Stimulated activated CD8-positive, alpha-beta memory T cell treated with anti-CD3 and anti-CD28 coated beads, Interleukin-7, amount 100 ng/mL, for 24 hours (primary cell): Measurements from ENCODE around the gene SECTM1.

Source experiments
- DNase-seq: peaks from one replicate; pipeline ENCODE4 v3.0.0-alpha.2; 2020; ENCODE audit warnings: low read depth

SECTM1 gene

DNA sequence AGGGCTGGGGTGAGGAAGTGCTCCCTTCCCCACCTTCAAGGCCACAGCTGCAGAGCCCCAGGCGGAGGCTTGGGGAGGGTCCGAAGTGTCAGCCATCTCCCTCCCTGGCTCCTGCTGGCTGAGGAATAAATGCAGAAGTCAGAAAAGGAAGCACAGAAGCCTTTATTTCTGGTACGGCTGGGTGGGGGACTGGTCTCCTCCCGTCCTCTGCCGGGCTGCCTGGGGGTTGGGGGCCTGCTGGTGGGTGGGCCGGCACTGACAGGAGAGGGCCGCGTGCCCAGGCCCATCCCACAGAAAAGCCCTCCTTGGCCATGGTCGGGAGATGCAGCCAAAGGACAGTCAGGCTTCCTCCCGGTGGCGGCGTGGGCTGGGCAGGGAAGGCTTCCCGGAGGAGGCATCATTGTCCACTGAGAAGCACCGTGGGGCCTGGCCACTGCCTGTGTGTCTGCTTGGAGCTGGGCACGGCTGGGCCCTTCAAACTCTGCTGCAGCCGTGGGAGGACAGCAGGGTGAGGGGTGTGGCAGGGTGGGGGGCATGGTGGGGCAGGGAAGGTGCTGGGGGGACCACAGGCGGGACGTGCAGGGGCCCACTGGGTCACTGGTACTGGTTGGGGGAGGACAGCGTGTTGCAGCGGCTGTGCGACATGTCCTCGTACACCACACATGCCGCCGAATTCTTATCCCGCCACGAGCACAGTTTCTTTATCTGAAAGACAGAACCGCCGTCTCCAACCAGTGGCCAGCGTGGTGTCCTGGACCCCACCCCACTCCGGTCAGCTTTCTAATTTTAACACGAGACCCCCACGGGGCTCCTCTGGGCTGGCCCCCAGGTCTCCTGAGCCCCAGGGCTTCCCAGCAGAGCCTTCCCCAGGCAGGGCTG lies 18.6 kb downstream of the SECTM1 start:
- no peak for DNase-seq

DNA sequence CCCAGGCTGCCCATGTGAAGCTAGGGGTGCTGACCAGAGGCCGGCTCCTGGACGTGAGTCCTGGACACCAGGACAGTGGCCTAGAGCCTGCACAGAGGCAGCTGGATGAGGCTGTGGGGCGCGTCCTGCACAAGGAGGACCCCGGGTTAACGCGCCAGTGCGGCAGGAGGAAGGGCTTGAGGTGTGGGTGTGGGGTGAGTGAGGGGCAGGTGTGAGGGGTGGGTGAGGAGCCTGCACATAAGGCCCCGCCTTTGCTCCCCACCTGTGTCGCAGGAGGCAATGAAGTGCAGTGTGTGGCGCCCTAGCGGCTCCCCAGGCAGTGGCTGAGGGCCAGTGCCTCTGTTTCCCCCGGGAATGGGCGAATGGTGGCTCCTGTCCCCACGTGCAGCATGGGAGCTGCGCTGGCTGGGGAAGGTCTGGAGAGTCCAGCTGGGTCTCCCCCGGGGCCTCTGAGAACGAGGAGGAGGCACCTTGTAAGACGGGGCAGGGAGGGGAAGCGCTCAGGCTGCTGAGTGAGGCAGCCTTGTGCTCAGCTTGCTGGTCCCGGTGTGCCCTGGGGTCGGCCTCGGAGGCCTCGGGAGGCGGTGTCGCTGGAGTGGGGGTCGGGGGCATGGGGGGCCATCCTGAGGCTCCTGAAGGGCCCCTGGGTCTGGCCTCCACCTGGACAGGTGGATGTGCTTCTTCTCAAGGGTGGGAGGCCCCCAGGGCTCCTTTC lies 19.4 kb downstream of the SECTM1 start:
- DNase-seq: no peak

GRCh38 chr17:82313195-82314011 lies 20.2 kb downstream of the SECTM1 start:
- no peak for DNase-seq

- no peak for DNase-seq
Measured at GRCh38 chr17:82311971-82312370, 21.6 kb downstream of the SECTM1 start.

DNA sequence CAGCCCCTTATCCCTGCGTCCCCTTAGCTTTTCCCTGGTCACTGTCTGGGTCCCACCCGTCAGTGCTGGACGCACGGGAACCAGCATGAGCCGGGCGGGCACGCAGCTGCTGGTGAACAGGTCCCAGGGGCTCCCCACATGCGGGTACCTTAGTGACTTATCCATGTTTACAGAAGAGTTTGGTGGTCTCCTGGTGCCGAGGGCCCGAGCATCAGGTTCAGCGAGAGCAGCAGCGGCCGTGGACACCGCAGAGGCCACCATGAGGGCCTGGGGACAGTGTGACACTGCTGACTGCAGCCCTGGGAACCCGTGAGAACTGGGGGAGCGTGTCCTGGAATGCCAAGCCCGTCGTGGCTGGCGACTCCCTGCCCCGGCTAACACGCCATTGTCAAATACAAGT lies 22.7 kb downstream of the SECTM1 start:
- DNase-seq: no peak

GRCh38 chr17:82309656-82310570 lies 23.7 kb downstream of the SECTM1 start:
- no peak for DNase-seq

DNA sequence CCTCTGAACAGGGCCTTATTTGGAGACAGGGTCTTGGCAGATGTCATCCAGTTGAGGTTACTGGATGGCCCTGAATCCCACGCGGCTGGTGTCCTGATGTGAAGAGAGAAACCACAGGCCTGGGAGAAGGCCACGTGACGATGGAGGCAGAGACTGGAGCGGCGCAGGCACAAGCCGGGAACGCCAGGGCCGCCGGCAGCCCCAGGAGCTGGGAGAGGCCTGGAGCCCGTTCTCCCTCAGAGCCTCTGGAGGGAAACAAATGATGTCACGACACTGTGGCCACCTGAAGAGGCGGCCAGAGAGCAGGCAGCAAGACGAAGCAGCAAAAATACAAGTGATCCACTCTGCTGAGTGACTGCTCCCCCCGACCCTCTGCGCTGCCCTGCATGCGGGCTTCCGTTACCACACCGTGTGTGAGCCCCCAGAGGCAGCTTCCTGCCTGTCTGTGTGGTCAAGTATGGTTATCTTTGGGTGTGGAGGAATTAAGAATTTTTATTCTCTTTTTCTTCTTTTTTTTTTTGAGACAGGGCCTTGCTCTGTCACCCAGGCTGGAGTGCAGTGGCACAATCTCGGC lies 27.8 kb downstream of the SECTM1 start:
- no peak for DNase-seq

- DNase-seq: no peak
Measured at GRCh38 chr17:82304826-82305726, 28.5 kb downstream of the SECTM1 start.

DNA sequence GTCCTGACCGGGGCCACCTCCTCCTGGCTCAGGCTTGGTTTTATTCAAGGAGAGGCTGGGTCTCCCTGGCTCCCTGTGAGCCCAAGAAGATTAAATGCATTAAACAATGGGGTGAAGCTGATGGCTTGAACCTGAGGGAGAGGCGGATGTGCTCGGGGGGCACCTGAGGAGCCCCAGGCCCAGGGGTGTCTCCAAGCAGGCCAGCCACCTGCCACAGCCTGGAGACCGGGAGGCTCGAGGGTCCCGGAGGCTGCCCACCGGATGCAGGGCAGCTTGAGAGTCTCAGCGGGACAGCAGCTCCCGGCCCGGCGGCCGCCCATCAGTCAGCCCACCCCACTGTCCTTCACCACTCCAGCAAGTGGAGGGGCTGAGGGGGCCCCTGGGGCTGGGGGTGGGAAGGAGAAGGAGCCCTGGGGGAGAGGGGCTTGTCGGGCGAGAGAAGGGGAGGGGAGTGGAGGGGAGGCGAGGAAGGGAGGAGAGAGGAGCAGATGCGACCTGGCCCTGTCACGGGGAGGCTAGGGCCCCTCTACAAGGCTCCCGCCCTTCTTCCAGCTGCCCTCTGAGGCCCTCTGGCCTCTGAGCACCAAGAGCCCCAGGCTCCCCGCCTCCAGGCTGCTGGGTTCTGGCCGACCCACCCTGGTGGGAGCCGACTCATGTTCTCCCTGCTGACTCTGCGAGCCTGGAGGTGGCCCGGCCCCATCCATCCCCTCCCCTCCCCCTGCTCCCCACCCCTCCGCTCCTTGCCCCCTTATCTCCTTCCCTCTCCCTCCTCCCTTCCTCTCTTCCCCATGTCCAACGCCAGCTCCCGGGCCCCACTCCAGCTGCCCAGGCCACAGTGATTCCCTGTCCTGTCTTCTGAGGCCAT lies 29.4 kb downstream of the SECTM1 start:
- DNase-seq: no peak

- DNase-seq: no peak
Measured at GRCh38 chr17:82302991-82303943, 30.3 kb downstream of the SECTM1 start.

- no peak for DNase-seq
Measured at GRCh38 chr17:82302568-82302963, 31.0 kb downstream of the SECTM1 start.

GRCh38 chr17:82301916-82302567 lies 31.5 kb downstream of the SECTM1 start:
- no peak for DNase-seq

- no peak for DNase-seq
Measured at GRCh38 chr17:82301300-82301915, 32.2 kb downstream of the SECTM1 start.

DNA sequence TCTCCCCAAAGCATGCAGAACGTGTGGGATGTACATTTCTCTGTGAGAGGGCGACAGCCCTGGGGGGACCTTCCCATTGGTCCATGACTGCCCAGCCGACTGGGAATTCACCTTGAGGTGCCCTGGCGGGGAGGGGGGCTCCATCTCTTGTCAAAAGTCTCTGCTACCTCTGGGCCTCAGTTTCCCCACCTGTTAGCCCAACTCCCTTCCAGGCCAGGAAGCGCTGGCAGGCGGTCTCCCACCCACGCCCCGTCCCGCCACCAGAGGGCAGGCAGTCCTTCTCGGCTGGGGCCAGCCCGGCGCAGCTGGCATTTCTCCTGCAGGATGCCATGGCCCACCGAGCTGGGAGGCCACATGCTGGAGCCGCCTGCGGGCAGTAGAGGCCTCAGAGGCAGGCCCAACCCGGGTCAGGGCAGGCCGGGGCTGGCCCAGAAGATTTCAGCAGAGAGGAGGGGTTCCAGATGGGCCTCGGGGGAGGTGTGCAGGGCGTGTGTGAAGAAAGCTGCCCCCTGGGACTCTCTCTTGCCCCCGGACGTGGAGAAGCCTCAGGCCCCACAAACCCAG lies 32.8 kb downstream of the SECTM1 start:
- no peak for DNase-seq

DNA sequence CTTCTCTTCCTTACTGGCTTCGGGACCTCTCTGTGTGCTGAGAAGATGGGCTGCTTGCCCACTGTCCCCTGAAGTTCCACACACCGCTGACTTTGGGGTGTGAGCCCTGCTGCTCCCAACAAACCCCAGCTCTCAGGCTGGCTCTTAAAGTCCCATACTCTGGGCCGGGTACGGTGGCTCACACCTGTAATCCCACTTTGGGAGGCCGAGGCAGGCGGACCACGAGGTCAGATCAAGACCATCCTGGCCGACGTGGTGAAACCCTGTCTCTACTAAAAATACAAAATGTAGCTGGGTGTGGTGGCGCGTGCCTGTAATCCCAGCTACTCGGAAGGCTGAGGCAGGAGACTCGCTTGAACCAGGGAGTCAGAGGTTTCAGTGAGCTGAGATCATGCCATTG lies 33.3 kb downstream of the SECTM1 start:
- no peak for DNase-seq

- DNase-seq: no peak
Measured at GRCh38 chr17:82299452-82299851, 34.1 kb downstream of the SECTM1 start.
